ENCODE measurements around the gene NOXA1.

DNA sequence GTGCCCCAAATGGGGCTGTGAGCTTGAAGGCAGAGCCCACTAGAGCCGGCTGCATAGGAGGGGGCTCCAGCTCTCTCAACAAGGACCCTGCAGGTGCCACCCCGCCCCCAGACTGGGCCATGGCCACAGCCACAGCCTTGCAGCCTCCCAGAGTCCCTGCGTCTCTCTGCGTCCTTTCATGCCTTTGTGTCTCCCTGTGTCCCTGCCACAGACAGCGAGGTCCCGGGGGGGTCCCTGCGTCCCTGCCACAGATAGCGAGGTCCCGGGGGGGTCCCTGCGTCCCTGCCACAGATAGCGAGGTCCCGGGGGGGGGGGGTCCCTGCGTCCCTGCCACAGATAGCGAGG lies 6.3 kb downstream of the NOXA1 start:
- TF ChIP-seq, protein P1, sequence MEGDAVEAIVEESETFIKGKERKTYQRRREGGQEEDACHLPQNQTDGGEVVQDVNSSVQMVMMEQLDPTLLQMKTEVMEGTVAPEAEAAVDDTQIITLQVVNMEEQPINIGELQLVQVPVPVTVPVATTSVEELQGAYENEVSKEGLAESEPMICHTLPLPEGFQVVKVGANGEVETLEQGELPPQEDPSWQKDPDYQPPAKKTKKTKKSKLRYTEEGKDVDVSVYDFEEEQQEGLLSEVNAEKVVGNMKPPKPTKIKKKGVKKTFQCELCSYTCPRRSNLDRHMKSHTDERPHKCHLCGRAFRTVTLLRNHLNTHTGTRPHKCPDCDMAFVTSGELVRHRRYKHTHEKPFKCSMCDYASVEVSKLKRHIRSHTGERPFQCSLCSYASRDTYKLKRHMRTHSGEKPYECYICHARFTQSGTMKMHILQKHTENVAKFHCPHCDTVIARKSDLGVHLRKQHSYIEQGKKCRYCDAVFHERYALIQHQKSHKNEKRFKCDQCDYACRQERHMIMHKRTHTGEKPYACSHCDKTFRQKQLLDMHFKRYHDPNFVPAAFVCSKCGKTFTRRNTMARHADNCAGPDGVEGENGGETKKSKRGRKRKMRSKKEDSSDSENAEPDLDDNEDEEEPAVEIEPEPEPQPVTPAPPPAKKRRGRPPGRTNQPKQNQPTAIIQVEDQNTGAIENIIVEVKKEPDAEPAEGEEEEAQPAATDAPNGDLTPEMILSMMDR (conservative IDR thresholded peaks at IDR 0.05 in 1 of 2, IDR thresholded peaks at IDR 0.05 in 1 of 2; ENCODE audit: low read depth in 1 of 2, low read length in 2 of 2), result no peak
- no peak for TF ChIP-seq EZH2 (IDR thresholded peaks at IDR 0.05; ENCODE audit: low read length, missing control alignments)

Data from fibroblast of lung (primary cell).